ENCODE results near the gene HTRA3. TPM values are rescaled to one million over a fixed set of nuclear protein-coding genes. Genes with fewer than 3 reads are reported as not detected.

Gene HTRA3
- total and polyA plus RNA-seq, 2 of the 8 experiments (the other 6 are each of a cell fraction or from before 2014, with no cell fraction given) = 3.2 to 5.8 TPM

DNA sequence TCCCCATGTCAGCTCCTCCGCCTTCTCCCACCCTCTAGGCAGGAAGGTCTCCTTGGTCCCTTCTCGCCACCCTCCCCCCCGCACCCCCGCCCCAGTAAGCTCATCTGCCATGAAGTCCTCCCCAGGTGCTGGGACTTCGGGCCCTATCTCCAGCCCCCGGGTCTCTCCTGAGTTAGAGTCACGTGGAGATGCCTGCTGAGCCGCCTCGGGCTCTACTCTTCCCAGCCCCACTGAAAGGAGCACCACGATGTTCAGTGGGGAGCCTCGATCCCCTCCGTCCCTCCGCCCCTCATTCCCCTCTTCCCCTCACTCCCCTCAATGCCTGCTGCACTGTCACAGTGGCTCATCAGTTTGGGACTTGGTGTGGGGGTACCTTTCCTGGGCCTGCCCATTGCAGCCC is 3.9 kb downstream of the HTRA3 start:
- Histone ChIP-seq H3K23ac (ENCODE audit: insufficient read length) (no peak overlapping the region), H4K5ac (ENCODE audit: insufficient read length, low read depth, low read length) (no peak overlapping the region), H4K91ac (replicated peaks; ENCODE audit: insufficient read length, low read length) (no peak overlapping the region), H3K27me3 (replicated peaks in 1 of 4; ENCODE audit: control insufficient read depth in 3 of 4, extremely low read depth in 1 of 4, insufficient read depth in 3 of 4, low read length in 3 of 4) (peaks cover 7 to 28% (median 20%) of the 10 kb centered on the region in 4 experiments; a peak in 6 of 7 replicates), H2BK120ac (replicated peaks; ENCODE audit: low read depth, low read length) (no peak overlapping the region), H4K20me1 (replicated peaks in 1 of 2; ENCODE audit: control insufficient read depth in 1 of 2, insufficient read depth in 2 of 2, low read length in 2 of 2) (peaks cover 0 to 1% of the 10 kb centered on the region in 2 experiments), H3K56ac (replicated peaks; ENCODE audit: insufficient read length, low read depth, low read length) (no peak overlapping the region), H3K18ac (ENCODE audit: extremely low read depth, low read length) (no peak overlapping the region), H3K9me3 (ENCODE audit: insufficient read depth in 2 of 2, low read depth in 1 of 2, low read length in 1 of 2) (no peaks in the 10 kb centered on the region), H2AFZ (ENCODE audit: low read length) (no peak overlapping the region), H3K14ac (ENCODE audit: insufficient read length) (no peak overlapping the region), H3K4me1 (replicated peaks in 1 of 4; ENCODE audit: control insufficient read depth in 3 of 4, insufficient read depth in 4 of 4, low read length in 3 of 4) (peaks cover 0 to 2% (median 0%) of the 10 kb centered on the region in 4 experiments; a peak in 3 of 7 replicates), H2BK12ac (ENCODE audit: low read depth, low read length) (no peak overlapping the region), H2AK5ac (ENCODE audit: low read depth, low read length) (no peak overlapping the region), H2BK5ac (ENCODE audit: low read depth, low read length) (no peak overlapping the region), H3K9ac (replicated peaks in 1 of 4; ENCODE audit: extremely low read depth in 1 of 4, low read depth in 3 of 4, low read length in 3 of 4) (no peak overlapping the region), H3K79me1 (ENCODE audit: low read depth, low read length) (no peaks in the 10 kb centered on the region), H2BK20ac (ENCODE audit: low read length) (no peak overlapping the region), H3K4me2 (ENCODE audit: insufficient read depth in 1 of 2, low read depth in 2 of 2, low read length in 2 of 2) (no peak overlapping the region), H3K36me3 (ENCODE audit: control insufficient read depth in 2 of 4, insufficient read depth in 4 of 4, low read length in 3 of 4) (no peaks in the 10 kb centered on the region), H4K8ac (ENCODE audit: extremely low read depth, insufficient read depth, low read length) (no peak overlapping the region), H3K23me2 (ENCODE audit: low read depth, low read length) (peaks cover 4% of the 10 kb centered on the region; the same call in 1 of the 2 replicates), H3K27ac (ENCODE audit: low read depth, low read length) (no peak overlapping the region), H2BK15ac (ENCODE audit: low read length) (no peak overlapping the region), H3K4me3 (ENCODE audit: extremely low read depth in 1 of 4, insufficient read depth in 2 of 4, low read depth in 3 of 4, low read length in 4 of 4) (no peak overlapping the region), H3K79me2 (ENCODE audit: control insufficient read depth in 1 of 2, insufficient read depth in 2 of 2, low read length in 2 of 2) (no peaks in the 10 kb centered on the region), H3K4ac (replicated peaks; ENCODE audit: insufficient read length, low read depth, low read length) (no peak overlapping the region)
- ChIA-PET CTCF (ENCODE audit: partially characterized antibody) (interaction anchor here (1.1 to 1.8 kb wide), 2 partner anchors 31 to 134 kb away, joined by 3 to 6 read pairs; no protein-coding TSS in a partner anchor), POLR2A (ENCODE audit: partially characterized antibody) (no interaction called here)
- WGBS, 2 experiments (ENCODE audit: extremely low coverage in 1 of 2, insufficient coverage in 1 of 2, insufficient read length in 1 of 2, insufficient replicate concordance in 2 of 2, low coverage in 1 of 2, low lambda C conversion rate in 2 of 2, missing lambda C conversion rate in 1 of 2) = 80% methylated on average over 10 of the region's 13 CpGs; no CpG with 5 or more reads in 1 of the 2 experiments
- DNase-seq (ENCODE audit: low read depth in 1 of 2, low spot score in 2 of 2) (no peak), FAIRE-seq (no peak)
- no peak for TF ChIP-seq TAF1 (IDR thresholded peaks at IDR 0.05; ENCODE audit: low read depth, low read length)
- TF ChIP-seq SRF (IDR thresholded peaks at IDR 0.05; ENCODE audit: low read depth, low read length) = no peak
- no peak for TF ChIP-seq TEAD4 (IDR thresholded peaks at IDR 0.05; ENCODE audit: low read depth, low read length)
- no peak for TF ChIP-seq SP1 (IDR thresholded peaks at IDR 0.05; ENCODE audit: low read depth, low read length)
- no peak for TF ChIP-seq SP2 (IDR thresholded peaks at IDR 0.05; ENCODE audit: low read length)
- no peak for TF ChIP-seq TAF7 (optimal IDR thresholded peaks at IDR 0.05; ENCODE audit: borderline replicate concordance, low read depth, low read length)
- no peak for TF ChIP-seq EGR1 (IDR thresholded peaks at IDR 0.05; ENCODE audit: borderline replicate concordance, low read depth, low read length)
- TF ChIP-seq, protein P1, sequence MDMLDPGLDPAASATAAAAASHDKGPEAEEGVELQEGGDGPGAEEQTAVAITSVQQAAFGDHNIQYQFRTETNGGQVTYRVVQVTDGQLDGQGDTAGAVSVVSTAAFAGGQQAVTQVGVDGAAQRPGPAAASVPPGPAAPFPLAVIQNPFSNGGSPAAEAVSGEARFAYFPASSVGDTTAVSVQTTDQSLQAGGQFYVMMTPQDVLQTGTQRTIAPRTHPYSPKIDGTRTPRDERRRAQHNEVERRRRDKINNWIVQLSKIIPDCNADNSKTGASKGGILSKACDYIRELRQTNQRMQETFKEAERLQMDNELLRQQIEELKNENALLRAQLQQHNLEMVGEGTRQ (IDR thresholded peaks at IDR 0.05; ENCODE audit: low read length) = no peak
- TF ChIP-seq KDM4A (IDR thresholded peaks at IDR 0.05; ENCODE audit: low read depth, low read length, severe bottlenecking) = no peak
- TF ChIP-seq, protein P2, sequence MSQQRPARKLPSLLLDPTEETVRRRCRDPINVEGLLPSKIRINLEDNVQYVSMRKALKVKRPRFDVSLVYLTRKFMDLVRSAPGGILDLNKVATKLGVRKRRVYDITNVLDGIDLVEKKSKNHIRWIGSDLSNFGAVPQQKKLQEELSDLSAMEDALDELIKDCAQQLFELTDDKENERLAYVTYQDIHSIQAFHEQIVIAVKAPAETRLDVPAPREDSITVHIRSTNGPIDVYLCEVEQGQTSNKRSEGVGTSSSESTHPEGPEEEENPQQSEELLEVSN (IDR thresholded peaks at IDR 0.05) = no peak
- TF ChIP-seq ZNF274 (IDR thresholded peaks at IDR 0.05; ENCODE audit: borderline replicate concordance, extremely low read depth, low read length) = no peak
- TF ChIP-seq POLR2A (IDR thresholded peaks at IDR 0.05; ENCODE audit: control extremely low read depth in 1 of 2, low read depth in 2 of 2, low read length in 2 of 2) = no peak
- TF ChIP-seq CHD1 (IDR thresholded peaks at IDR 0.05; ENCODE audit: low read depth, low read length) = no peak

Measured in H1 (cell line).